Choroid plexus epithelial cell (primary cell): ENCODE measurements around the gene TAAR1.
A peak's percentile ranks its signal among the peaks of the same experiment; 100 is the strongest.

Experiments used
- DNase-seq: peaks from one replicate; pipeline ENCODE4 v3.0.0-alpha.2; 2010; ENCODE audit warnings: low read depth
- H3K4me3 ChIP-seq: 2 replicates; pipeline ENCODE4 v1.5.1; 2011; ENCODE audit warnings: low read depth, mild to moderate bottlenecking, control low read depth, low read length, moderate library complexity
- CTCF ChIP-seq: conservative IDR thresholded peaks from 2 replicates; pipeline ENCODE4 v1.5.1; 2011; ENCODE audit warnings: low read depth, mild to moderate bottlenecking, control low read depth, inconsistent platforms, low read length, moderate library complexity

Gene TAAR1

DNA sequence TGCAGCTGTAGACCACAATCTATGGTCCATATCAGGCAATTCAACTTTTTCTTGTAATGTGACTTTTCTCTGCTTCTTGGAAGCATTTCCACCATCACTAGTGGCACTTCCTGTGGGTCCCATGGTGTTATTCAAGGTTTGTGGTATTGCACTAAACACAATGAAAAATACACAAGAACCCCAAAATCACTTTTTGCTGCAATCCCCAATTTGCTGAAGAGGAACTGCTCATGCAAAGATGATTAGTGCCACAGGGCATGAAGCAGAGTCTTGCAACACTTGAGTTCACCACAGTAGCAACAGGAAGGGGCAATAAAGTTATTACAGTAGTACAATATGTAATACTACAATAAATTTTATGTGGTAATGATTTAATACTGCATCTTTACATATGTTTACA, 16.8 kb upstream of the TAAR1 start:
- DNase-seq = no peak
- no peak overlapping the region for H3K4me3 ChIP-seq
- TF ChIP-seq CTCF = no peak

- no peak overlapping the region for H3K4me3 ChIP-seq
- DNase-seq = no peak
- TF ChIP-seq CTCF = no peak
These were observed 16.0 kb upstream of the TAAR1 start for GRCh38 chr6:132675002-132675401.

DNA sequence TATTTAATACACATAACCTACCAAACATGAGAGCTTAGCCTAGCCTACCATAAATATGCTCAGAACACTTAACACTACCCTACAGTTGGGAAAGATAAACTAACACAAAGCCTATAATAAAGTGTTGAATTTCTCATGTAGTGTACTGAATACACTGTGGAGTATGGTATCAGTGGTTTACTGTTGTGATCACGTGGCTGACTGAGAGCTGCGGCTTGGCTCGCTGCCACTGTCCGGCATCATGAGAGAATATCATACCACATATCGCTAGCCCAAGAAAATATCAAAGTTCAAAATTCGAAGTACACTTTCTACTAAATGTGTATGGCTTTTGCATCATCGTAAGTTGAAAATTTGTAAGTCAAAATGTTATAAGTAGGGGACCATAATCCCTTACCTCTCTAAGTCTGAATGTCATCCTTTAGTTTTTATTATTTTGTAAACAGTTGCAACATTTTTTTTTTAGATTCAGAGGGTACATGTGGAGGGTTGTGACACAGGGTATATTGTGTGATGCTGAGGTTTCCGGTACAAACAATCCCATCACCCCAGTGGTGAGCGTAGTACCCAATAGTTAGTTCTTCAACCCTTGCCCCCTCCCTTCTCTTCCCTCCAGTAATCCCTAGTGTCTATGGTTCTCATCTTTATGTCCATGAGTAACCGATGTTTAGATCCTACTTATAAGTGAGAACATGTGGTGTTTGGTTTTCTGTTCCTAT, 14.6 kb upstream of the TAAR1 start:
- H3K4me3 ChIP-seq = no peak overlapping the region
- peak; percentile 10 for DNase-seq
- TF ChIP-seq CTCF = no peak

DNA sequence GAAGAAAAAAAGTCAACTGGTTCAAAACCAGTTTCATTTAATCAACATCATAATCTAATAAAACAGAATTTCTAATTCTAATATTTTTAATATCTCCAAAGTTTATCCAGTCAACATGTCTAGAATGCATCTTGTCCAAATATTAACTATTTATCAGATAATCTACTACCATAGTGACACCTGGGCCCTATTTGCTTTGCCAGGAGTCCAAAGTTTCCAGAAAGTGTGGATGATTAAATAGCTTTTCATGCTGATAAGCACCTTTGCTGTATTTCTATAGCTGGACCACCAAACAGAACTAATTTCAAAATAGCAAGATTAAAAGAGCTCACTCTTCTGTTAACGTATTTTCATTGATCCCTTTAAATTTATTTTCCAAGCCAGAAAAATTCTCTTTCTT, 12.3 kb upstream of the TAAR1 start:
- no peak for DNase-seq
- no peak for TF ChIP-seq CTCF
- H3K4me3 ChIP-seq = no peak overlapping the region

- TF ChIP-seq CTCF = peak; percentile 44
- H3K4me3 ChIP-seq = no peak overlapping the region
- peak; percentile 72 for DNase-seq
These were observed 10.8 kb upstream of the TAAR1 start for GRCh38 chr6:132669690-132670291.

DNA sequence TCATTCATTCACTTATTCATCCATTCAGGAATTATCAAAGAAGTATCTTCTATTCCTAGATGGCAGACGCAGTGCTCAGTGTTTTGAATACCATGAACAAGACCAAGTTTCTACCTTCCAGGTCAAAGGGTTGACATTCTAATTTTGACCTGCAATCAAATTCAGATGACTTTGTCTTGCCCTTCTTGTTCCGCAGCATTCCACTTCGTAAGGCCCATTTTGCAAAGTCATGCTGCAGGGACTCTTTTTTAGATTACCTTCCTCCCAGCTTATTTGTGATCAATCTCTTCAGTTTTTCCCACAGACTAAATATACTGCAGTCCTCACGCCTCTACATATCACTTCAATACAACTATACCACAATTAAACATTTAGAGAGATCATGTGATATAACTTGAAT, 7.1 kb upstream of the TAAR1 start:
- TF ChIP-seq CTCF = no peak
- no peak for DNase-seq
- H3K4me3 ChIP-seq = no peak overlapping the region

- TF ChIP-seq CTCF = no peak
- no peak for DNase-seq
- H3K4me3 ChIP-seq = no peak overlapping the region
These were observed 5.5 kb upstream of the TAAR1 start for GRCh38 chr6:132664309-132665034.
